Keratinocyte (primary cell): ENCODE data around the gene INSYN2A.

Source experiments
- EZH2 ChIP-seq: IDR thresholded peaks from one replicate; pipeline ENCODE4 v1.6.1; 2012; ENCODE audit warnings: inconsistent platforms, mild to moderate bottlenecking, low read length, moderate library complexity
- TF ChIP-seq, protein P1 (sequence below), 3 experiments: IDR thresholded peaks in 1 of 3; conservative IDR thresholded peaks in 1 of 3; optimal IDR thresholded peaks in 1 of 3; 2 replicates in 2 of 3; 3 replicates in 1 of 3; pipeline versions ENCODE3 to v1.5.1; 2011; ENCODE audit warnings: low read length in 3 of 3, mild to moderate bottlenecking in 3 of 3, moderate library complexity in 2 of 3, control low read depth in 1 of 3, inconsistent platforms in 1 of 3; ENCODE audit not compliant: insufficient read depth in 2 of 3; ENCODE audit errors: extremely low read depth in 1 of 3

DNA sequence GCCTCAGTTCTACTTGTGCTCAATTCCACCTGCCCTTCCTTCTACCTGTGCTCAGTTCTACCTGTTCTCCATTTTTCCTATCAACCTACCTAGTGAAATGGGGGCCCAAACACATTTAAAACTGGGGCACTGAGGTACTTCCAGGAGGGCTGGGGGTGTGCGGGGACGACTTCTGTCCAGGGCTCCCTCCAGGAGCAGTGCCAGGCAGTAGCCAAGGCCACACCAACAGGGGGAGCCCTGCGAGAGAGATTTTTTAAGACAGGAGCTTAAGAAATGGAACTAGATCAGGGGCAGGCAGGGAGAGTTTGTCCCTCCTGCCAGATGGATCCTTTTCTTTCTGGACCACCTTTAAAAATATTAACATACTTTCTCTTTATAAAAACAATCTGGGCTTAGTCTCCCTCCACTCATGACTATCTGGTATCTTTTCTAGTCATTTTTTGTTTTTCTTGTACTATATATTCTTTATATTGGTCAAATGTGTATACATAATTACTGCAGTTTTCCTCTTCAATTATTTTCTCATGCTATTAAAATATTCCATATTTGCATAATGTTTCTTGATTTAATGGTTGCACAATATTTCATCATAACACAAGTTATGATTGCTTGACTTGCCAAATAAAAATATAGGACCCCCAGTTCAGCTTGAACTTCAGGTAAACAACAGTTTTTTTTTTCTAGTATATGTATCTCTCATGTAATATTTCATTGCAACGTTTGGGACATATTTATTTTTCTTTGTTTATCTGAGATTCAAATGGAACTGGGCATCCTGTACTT, 47.3 kb upstream of the INSYN2A start:
- TF ChIP-seq, protein P1, sequence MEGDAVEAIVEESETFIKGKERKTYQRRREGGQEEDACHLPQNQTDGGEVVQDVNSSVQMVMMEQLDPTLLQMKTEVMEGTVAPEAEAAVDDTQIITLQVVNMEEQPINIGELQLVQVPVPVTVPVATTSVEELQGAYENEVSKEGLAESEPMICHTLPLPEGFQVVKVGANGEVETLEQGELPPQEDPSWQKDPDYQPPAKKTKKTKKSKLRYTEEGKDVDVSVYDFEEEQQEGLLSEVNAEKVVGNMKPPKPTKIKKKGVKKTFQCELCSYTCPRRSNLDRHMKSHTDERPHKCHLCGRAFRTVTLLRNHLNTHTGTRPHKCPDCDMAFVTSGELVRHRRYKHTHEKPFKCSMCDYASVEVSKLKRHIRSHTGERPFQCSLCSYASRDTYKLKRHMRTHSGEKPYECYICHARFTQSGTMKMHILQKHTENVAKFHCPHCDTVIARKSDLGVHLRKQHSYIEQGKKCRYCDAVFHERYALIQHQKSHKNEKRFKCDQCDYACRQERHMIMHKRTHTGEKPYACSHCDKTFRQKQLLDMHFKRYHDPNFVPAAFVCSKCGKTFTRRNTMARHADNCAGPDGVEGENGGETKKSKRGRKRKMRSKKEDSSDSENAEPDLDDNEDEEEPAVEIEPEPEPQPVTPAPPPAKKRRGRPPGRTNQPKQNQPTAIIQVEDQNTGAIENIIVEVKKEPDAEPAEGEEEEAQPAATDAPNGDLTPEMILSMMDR (optimal IDR thresholded peaks at IDR 0.05 in 1 of 3, IDR thresholded peaks at IDR 0.05 in 1 of 3, conservative IDR thresholded peaks at IDR 0.05 in 1 of 3; ENCODE audit: extremely low read depth in 1 of 3, insufficient read depth in 2 of 3, low read length in 3 of 3), result peak; percentile 58 to 77 (median 69)
- no peak for TF ChIP-seq EZH2
